Measurements from ENCODE around the gene GPS2. TPM values are rescaled to one million over a fixed set of nuclear protein-coding genes. Genes with fewer than 3 reads are reported as not detected.
A peak's percentile ranks its signal among the peaks of the same experiment; 100 is the strongest.

Gene GPS2
- total RNA-seq, 2 experiments from 2014 or later: 31.8 to 36.8 TPM

DNA sequence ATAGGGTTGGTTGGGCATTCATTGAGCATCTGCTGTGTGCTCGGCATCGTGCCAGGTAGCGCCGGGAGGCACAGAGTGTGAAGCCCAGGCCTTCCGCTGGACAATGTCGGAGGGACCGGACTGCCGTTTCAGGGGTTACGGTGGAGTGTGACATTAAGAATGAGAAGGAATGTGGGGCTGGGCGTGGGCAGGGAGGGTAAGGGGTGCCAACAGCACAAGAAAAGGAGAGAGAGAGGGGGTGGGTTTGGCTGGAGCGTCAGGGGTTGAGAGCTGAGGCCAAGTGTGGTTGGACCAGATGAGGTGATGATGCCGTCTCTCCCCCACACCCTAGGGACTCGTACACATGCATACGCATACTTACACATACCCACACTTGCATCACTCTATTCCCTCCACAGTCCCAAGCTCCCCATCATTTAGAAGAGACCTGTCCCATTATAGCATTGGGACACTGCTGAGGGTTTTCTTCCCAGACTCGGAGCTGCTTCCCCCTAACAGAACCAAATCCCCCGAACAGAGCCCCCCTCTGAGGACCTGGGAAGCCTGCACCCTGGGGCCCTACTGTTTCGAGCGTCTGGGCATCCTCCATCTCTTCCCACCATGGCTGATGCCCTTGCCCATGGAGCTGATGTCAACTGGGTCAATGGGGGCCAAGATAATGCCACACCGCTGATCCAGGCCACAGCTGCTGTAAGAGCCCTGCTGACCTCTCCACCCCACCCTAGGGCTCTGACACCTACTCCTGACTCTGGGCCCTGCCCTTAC lies 33.5 kb upstream of the GPS2 start:
- H3K4me3 Mint-ChIP-seq: no peak overlapping the region
- DNase-seq (no peak), ATAC-seq (no peak)
- no peaks in the 10 kb centered on the region for H3K27me3 Mint-ChIP-seq
- CTCF ChIA-PET: interaction anchor here (0.6 to 6.8 kb wide), 9 partner anchors 8 to 212 kb away, joined by 3 to 49 read pairs (median 8); partner anchors contain the start of genes ACAP1, NEURL4 and SENP3
- peaks cover 49% of the 10 kb centered on the region for H3K36me3 Mint-ChIP-seq (ENCODE audit: low read depth)
- H3K4me1 Mint-ChIP-seq (ENCODE audit: low read depth): peaks cover 39% of the 10 kb centered on the region
- POLR2A ChIA-PET: interaction anchor here (1.0 to 7.4 kb wide), 8 partner anchors 12 to 339 kb away, joined by 3 to 76 read pairs (median 6); partner anchors contain the start of genes ACAP1, GPS2, NEURL4 and TP53
- no peaks in the 10 kb centered on the region for H3K9me3 Mint-ChIP-seq
- peak overlapping the region; percentile 73 for H3K27ac Mint-ChIP-seq
- intact Hi-C loops (cut with micrococcal nuclease): no loop called here
- TF ChIP-seq, protein P1, sequence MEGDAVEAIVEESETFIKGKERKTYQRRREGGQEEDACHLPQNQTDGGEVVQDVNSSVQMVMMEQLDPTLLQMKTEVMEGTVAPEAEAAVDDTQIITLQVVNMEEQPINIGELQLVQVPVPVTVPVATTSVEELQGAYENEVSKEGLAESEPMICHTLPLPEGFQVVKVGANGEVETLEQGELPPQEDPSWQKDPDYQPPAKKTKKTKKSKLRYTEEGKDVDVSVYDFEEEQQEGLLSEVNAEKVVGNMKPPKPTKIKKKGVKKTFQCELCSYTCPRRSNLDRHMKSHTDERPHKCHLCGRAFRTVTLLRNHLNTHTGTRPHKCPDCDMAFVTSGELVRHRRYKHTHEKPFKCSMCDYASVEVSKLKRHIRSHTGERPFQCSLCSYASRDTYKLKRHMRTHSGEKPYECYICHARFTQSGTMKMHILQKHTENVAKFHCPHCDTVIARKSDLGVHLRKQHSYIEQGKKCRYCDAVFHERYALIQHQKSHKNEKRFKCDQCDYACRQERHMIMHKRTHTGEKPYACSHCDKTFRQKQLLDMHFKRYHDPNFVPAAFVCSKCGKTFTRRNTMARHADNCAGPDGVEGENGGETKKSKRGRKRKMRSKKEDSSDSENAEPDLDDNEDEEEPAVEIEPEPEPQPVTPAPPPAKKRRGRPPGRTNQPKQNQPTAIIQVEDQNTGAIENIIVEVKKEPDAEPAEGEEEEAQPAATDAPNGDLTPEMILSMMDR (IDR thresholded peaks at IDR 0.05): no peak

DNA sequence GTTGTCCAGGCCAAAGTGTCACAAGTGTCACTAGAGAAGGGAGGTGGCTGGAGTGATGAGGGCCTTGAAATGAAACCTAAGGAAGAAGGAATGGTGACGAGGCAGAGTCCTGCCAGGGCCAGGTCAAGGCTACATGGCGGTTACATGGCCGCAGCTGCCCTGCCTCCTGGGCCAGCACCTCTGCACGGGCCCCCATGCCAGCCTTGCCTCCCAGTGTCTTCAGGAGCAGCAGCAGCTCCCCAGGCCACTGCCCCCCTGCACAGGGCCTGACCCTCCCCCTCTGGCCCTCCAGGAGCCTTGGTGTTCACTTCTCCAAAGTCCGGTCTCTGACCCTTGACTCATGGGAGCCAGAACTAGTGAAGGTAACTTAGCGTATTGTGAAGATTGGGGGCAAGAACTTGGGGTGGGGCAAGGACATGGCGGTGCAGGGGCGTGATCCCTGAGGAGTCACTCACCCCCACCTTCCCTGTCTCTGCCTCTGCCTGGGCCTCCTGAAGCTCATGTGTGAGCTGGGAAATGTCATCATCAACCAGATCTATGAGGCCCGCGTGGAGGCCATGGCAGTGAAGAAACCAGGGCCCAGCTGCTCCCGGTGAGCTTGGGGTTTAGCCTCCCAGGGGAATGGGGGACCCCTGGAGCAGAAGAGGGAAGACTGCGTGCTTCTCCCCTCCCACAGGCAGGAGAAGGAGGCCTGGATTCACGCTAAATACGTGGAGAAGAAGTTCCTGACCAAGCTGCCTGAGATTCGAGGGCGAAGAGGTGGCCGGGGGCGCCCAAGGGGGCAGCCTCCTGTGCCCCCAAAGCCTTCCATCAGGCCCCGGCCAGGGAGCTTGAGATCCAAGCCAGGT lies 32.7 kb upstream of the GPS2 start:
- Mint-ChIP-seq H3K27me3 (no peaks in the 10 kb centered on the region), H3K27ac (peak overlapping the region; percentile 49), H3K36me3 (ENCODE audit: low read depth) (peaks cover 55% of the 10 kb centered on the region), H3K4me3 (no peak overlapping the region), H3K9me3 (no peaks in the 10 kb centered on the region), H3K4me1 (ENCODE audit: low read depth) (peaks cover 36% of the 10 kb centered on the region)
- DNase-seq (no peak), ATAC-seq (no peak)
- ChIA-PET POLR2A (interaction anchor here (1.0 to 7.4 kb wide), 5 partner anchors 11 to 225 kb away, joined by 3 to 76 read pairs (median 7); partner anchors contain the start of genes ACAP1, GPS2 and NEURL4), CTCF (interaction anchor here (0.6 to 6.8 kb wide), 9 partner anchors 8 to 213 kb away, joined by 3 to 49 read pairs (median 15); partner anchors contain the start of genes ACAP1, NEURL4, SENP3 and TMEM95)
- intact Hi-C loops (cut with micrococcal nuclease): no loop called here
- TF ChIP-seq, protein P1 (IDR thresholded peaks at IDR 0.05): no peak

DNA sequence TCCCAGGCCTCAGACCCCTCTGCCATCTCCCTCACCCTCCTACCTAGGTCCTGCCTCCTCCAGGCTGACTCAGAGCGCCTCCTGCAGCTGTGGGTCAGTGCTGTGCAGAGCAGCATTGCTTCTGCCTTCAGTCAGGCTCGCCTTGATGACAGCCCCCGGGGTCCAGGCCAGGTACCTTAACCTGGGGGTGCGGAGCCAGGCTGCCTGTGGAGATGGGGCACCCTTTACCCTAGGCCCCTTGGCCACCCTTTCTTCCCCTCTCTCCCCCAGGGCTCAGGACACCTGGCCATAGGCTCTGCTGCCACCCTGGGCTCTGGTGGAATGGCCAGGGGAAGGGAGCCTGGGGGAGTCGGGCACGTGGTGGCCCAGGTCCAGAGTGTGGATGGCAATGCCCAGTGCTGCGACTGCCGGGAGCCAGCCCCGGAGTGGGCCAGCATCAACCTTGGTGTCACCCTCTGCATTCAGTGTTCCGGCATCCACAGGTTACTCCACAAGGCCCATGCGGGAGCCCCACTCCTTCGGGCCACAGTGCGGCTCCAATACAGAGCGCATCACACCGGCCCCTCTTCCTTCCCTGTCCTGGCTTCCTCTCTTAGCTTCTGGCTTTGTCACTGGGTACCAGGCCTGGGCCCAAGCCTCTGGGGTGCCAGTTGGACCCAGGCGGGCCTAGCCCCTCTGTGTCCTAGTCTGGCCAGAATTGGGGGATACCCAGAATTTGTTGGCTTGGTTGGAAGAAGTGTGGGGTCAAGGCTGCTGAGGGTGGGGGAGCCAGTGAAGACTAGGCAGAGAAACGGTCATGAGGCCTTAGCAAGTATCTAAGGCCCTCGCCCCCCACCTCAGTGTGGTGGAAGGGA lies 31.8 kb upstream of the GPS2 start:
- H3K4me3 Mint-ChIP-seq: no peak overlapping the region
- H3K27ac Mint-ChIP-seq: peak overlapping the region; percentile 34
- intact Hi-C loops (cut with micrococcal nuclease): no loop called here
- H3K4me1 Mint-ChIP-seq (ENCODE audit: low read depth): peaks cover 28% of the 10 kb centered on the region
- no peak for ATAC-seq
- no peaks in the 10 kb centered on the region for H3K9me3 Mint-ChIP-seq
- peaks cover 48% of the 10 kb centered on the region for H3K36me3 Mint-ChIP-seq (ENCODE audit: low read depth)
- DNase-seq: no peak
- ChIA-PET POLR2A (interaction anchor here (5.2 to 7.4 kb wide), 2 partner anchors 10 to 33 kb away, joined by 29 to 76 read pairs; partner anchors contain the start of genes ACAP1 and GPS2), CTCF (interaction anchor here (3.8 to 6.8 kb wide), 4 partner anchors 9 to 50 kb away, joined by 16 to 50 read pairs (median 34); partner anchors contain the start of genes ACAP1 and TMEM95)
- H3K27me3 Mint-ChIP-seq: no peaks in the 10 kb centered on the region
- TF ChIP-seq, protein P1 (IDR thresholded peaks at IDR 0.05): no peak

DNA sequence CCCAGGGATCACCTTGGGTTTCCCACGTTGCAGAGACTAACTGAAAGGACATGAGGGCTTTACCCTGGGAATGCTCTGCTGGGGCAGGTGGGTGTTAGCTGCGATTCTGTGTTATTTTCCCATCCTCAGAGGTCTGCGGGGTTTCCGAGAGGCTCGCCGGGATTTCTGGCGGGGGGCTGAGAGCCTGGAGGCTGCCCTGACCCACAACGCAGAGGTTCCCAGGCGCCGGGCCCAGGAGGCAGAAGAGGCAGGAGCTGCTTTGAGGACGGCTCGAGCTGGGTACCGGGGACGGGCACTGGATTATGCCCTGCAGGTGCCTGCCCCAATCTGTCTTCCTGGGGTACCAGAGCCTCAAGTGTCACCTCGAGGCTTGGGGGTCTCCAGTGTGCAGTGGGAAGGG lies 28.1 kb upstream of the GPS2 start:
- ChIA-PET POLR2A (interaction anchor here (0.8 to 1.8 kb wide), 5 partner anchors 8 to 240 kb away, joined by 3 to 10 read pairs (median 3); no protein-coding TSS in a partner anchor), CTCF (interaction anchor here (1.0 to 6.3 kb wide), 3 partner anchors 13 to 218 kb away, joined by 3 to 50 read pairs (median 20); partner anchors contain the start of gene TMEM95)
- DNase-seq: no peak
- Mint-ChIP-seq H3K27me3 (no peaks in the 10 kb centered on the region), H3K27ac (peak overlapping the region; percentile 72), H3K4me1 (ENCODE audit: low read depth) (peaks cover 17% of the 10 kb centered on the region), H3K36me3 (ENCODE audit: low read depth) (peaks cover 44% of the 10 kb centered on the region), H3K4me3 (no peak overlapping the region), H3K9me3 (no peaks in the 10 kb centered on the region)
- TF ChIP-seq, protein P1 (IDR thresholded peaks at IDR 0.05): no peak
- no peak for ATAC-seq
- intact Hi-C loops (cut with micrococcal nuclease): no loop called here
